HCT116 (cell line): Measurements from ENCODE around the gene MARCHF3. TPM values are rescaled to one million over a fixed set of nuclear protein-coding genes. Genes with fewer than 3 reads are reported as not detected.

Experiments used
- ATAC-seq: fragments of 200-7000 bp; cut with Tn5 transposase; 2 replicates; pipeline ENCODE4 v1.9.1; 2020; ENCODE audit warnings: mild to moderate bottlenecking, moderate library complexity
- BruUV-seq: library from RNA; stranded (reverse); fragments of 400-500 nt; replicated peaks from 2 replicates; lab custom pipeline; 2021; lab: Mats Ljungman, UMichigan
- CTCF ChIA-PET: fragments of 300-600 bp; sonication (Branson Sonifier 250); formaldehyde crosslinking; loops from one replicate; lab custom pipeline; 2021; ENCODE audit warnings: antibody characterized with exemption; lab: Charles Lee
- POLR2A ChIA-PET: fragments of 300-600, 350-600 bp; sonication (Branson Sonifier 250); formaldehyde crosslinking; loops from one replicate; lab custom pipeline; 2021; ENCODE audit warnings: antibody characterized with exemption; lab: Charles Lee
- RAD21 ChIA-PET, 2 experiments: fragments of 300-600 bp; sonication (Branson Sonifier 250); formaldehyde crosslinking; loops; one replicate each; lab custom pipeline; 2023; ENCODE audit warnings: low total read pairs in 2 of 2; ENCODE audit not compliant: uncharacterized antibody in 2 of 2, unreplicated experiment in 2 of 2, low non-redundant PET in 1 of 2; lab: Charles Lee
- DNase-seq: peaks from one replicate; pipeline ENCODE4 v3.0.0-alpha.2; 2010; ENCODE audit warnings: low read depth, low spot score
- H2AFZ ChIP-seq: fragments of 200-600 bp; shearing (Covaris generic), sonication (generic); 2 replicates; pipeline ENCODE4 v1.6.1; 2017; ENCODE audit warnings: low read depth, mixed run types, mixed read lengths, antibody characterized with exemption, low read length; ENCODE audit not compliant: poor library complexity, severe bottlenecking
- H3K27ac ChIP-seq: 2 replicates; pipeline ENCODE4 v1.5.1; 2012; ENCODE audit warnings: low read depth, low read length
- H3K27me3 ChIP-seq: fragments of 200-600 bp; sonication (generic); 2 replicates; pipeline ENCODE4 v1.6.1; 2016; ENCODE audit warnings: mixed run types, low read length, mixed read lengths; ENCODE audit not compliant: insufficient read depth
- H3K36me3 ChIP-seq, 2 experiments: fragments of 200-500 bp in 1 of 2; fragments of 200-600 bp in 1 of 2; sonication (Bioruptor generic) in 1 of 2; sonication (generic) in 1 of 2; 2 replicates each; pipeline versions ENCODE4 v1.5.1 to v1.6.1; 2014 to 2016; ENCODE audit warnings: low read length in 2 of 2, inconsistent platforms in 1 of 2, mixed read lengths in 1 of 2, mixed run types in 1 of 2; ENCODE audit not compliant: insufficient read depth in 2 of 2, control insufficient read depth in 1 of 2
- H3K4me1 ChIP-seq, 2 experiments: fragments of 200-600 bp in 1 of 2; sonication (generic) in 1 of 2; 2 replicates each; pipeline versions ENCODE4 v1.5.1 to v1.6.1; 2012 to 2017; ENCODE audit warnings: low read length in 2 of 2, inconsistent platforms in 1 of 2, mild to moderate bottlenecking in 1 of 2, mixed read lengths in 1 of 2, mixed run types in 1 of 2, moderate library complexity in 1 of 2; ENCODE audit not compliant: insufficient read depth in 2 of 2, control insufficient read depth in 1 of 2
- H3K4me2 ChIP-seq: fragments of 200-600 bp; sonication (generic); 2 replicates; pipeline ENCODE4 v1.6.1; 2017; ENCODE audit warnings: mixed run types, low read length, mixed read lengths
- H3K4me3 ChIP-seq, 2 experiments: fragments of 200-600 bp in 1 of 2; sonication (generic) in 1 of 2; replicated peaks in 1 of 2; 2 replicates each; pipeline ENCODE4 v1.5.1; 2011 to 2016; ENCODE audit warnings: low read length in 2 of 2, control low read depth in 1 of 2, low read depth in 1 of 2, mild to moderate bottlenecking in 1 of 2, mixed read lengths in 1 of 2, mixed run types in 1 of 2
- H3K79me2 ChIP-seq: fragments of 200-600 bp; sonication (generic); 2 replicates; pipeline ENCODE4 v1.6.1; 2017; ENCODE audit warnings: mild to moderate bottlenecking, mixed run types, low read length, moderate library complexity, mixed read lengths; ENCODE audit not compliant: insufficient read depth
- H3K9ac ChIP-seq: fragments of 200-600 bp; sonication (generic); 2 replicates; pipeline ENCODE4 v1.6.1; 2016; ENCODE audit warnings: low read length, mixed read lengths
- H3K9me2 ChIP-seq: fragments of 200-600 bp; sonication (generic), shearing (Covaris generic); 2 replicates; pipeline ENCODE4 v1.6.1; 2017; ENCODE audit warnings: mixed run types, mild to moderate bottlenecking, moderate library complexity; ENCODE audit not compliant: insufficient read depth
- H3K9me3 ChIP-seq, 2 experiments: fragments of 200-500 bp in 1 of 2; fragments of 200-600 bp in 1 of 2; sonication (Bioruptor generic) in 1 of 2; sonication (generic) in 1 of 2; 2 replicates each; pipeline ENCODE4 v1.6.1; 2014 to 2017; ENCODE audit warnings: low read length in 2 of 2, mixed read lengths in 2 of 2, inconsistent platforms in 1 of 2, low read depth in 1 of 2, mild to moderate bottlenecking in 1 of 2, mixed run types in 1 of 2, moderate library complexity in 1 of 2; ENCODE audit not compliant: control insufficient read depth in 1 of 2, insufficient read depth in 1 of 2
- H4K20me1 ChIP-seq: fragments of 200-600 bp; sonication (generic), shearing (Covaris generic); 2 replicates; pipeline ENCODE4 v1.6.1; 2017; ENCODE audit warnings: mixed run types, mild to moderate bottlenecking, moderate library complexity; ENCODE audit not compliant: insufficient read depth
- CBX3 ChIP-seq: IDR thresholded peaks from 2 replicates; pipeline ENCODE4 v1.6.1; 2012; ENCODE audit warnings: low read depth
- CEBPB ChIP-seq: IDR thresholded peaks from 2 replicates; pipeline ENCODE4 v1.6.1; 2012; ENCODE audit warnings: low read depth
- CTCF ChIP-seq, 3 experiments: fragments of 200-600 bp in 1 of 3; sonication (generic) in 1 of 3; IDR thresholded peaks in 2 of 3; conservative IDR thresholded peaks in 1 of 3; 2 replicates each; pipeline ENCODE4 v1.5.1; 2012 to 2017; ENCODE audit warnings: low read depth in 2 of 3, low read length in 2 of 3, antibody characterized with exemption in 1 of 3, borderline replicate concordance in 1 of 3, control low read depth in 1 of 3, mild to moderate bottlenecking in 1 of 3, mixed read lengths in 1 of 3, mixed run types in 1 of 3, moderate library complexity in 1 of 3; ENCODE audit not compliant: insufficient read depth in 1 of 3
- ELF1 ChIP-seq: IDR thresholded peaks from 2 replicates; pipeline ENCODE4 v1.6.1; 2012; ENCODE audit warnings: low read depth, borderline replicate concordance
- EZH2phosphoT487 ChIP-seq: fragments of 200-600 bp; IDR thresholded peaks from 2 replicates; pipeline ENCODE4 v1.6.1; 2018; ENCODE audit warnings: antibody characterized with exemption, borderline replicate concordance
- JUND ChIP-seq: IDR thresholded peaks from 2 replicates; pipeline ENCODE4 v1.6.1; 2012
- POLR2A ChIP-seq: IDR thresholded peaks from 2 replicates; pipeline ENCODE4 v1.7.0; 2011; ENCODE audit warnings: borderline replicate concordance; ENCODE audit not compliant: insufficient read depth, insufficient read length; ENCODE audit errors: extremely low read depth
- POLR2AphosphoS5 ChIP-seq: IDR thresholded peaks from 2 replicates; pipeline ENCODE4 v1.6.1; 2011; ENCODE audit warnings: mild to moderate bottlenecking, low read depth, low read length, moderate library complexity
- RAD21 ChIP-seq: IDR thresholded peaks from 2 replicates; pipeline ENCODE4 v1.6.1; 2012; ENCODE audit warnings: low read depth, mild to moderate bottlenecking
- SP1 ChIP-seq: IDR thresholded peaks from 2 replicates; pipeline ENCODE4 v1.6.1; 2012; ENCODE audit warnings: low read depth
- SRF ChIP-seq: IDR thresholded peaks from 2 replicates; pipeline ENCODE4 v1.6.1; 2012; ENCODE audit warnings: low read depth
- TCF7L2 ChIP-seq: IDR thresholded peaks from 2 replicates; pipeline ENCODE4 v1.7.0; 2011; ENCODE audit warnings: borderline replicate concordance, inconsistent platforms; ENCODE audit not compliant: insufficient read depth, insufficient read length; ENCODE audit errors: extremely low read depth
- YY1 ChIP-seq: IDR thresholded peaks from 2 replicates; pipeline ENCODE4 v1.6.1; 2011; ENCODE audit warnings: low read length, low read depth, moderate library complexity, mild to moderate bottlenecking; ENCODE audit not compliant: insufficient replicate concordance; ENCODE audit errors: extremely low read depth
- ZFX ChIP-seq: fragments of 450-650 bp; IDR thresholded peaks from 2 replicates; pipeline ENCODE4 v1.6.1; 2017
- ZNF274 ChIP-seq: fragments of 200-500 bp; sonication (Bioruptor generic); IDR thresholded peaks from 2 replicates; pipeline ENCODE4 v1.6.1; 2014; ENCODE audit warnings: mild to moderate bottlenecking, low read depth, low read length, inconsistent platforms
- intact Hi-C: fragments of 100-400 bp; cut with micrococcal nuclease; formaldehyde crosslinking; loops from 2 replicates; pipeline ENCODE4 v1.10.0; 2022
- total RNA-seq: library from RNA; stranded (reverse); gene quantifications from one replicate; pipeline ENCODE4 v1.2.1, GENCODE V29; 2021; ENCODE audit not compliant: unreplicated experiment

The MARCHF3 gene
- total RNA-seq, 1 experiment from 2014 or later, result 2.3 TPM

- Histone ChIP-seq H3K9ac (no peak overlapping the region), H3K9me2 (no peaks in the 10 kb centered on the region), H3K4me3 (no peak overlapping the region), H3K4me2 (no peak overlapping the region), H3K27ac (no peak overlapping the region), H3K27me3 (no peaks in the 10 kb centered on the region), H3K4me1 (no peaks in the 10 kb centered on the region), H3K79me2 (no peaks in the 10 kb centered on the region), H2AFZ (no peak overlapping the region), H4K20me1 (no peaks in the 10 kb centered on the region), H3K9me3 (no peaks in the 10 kb centered on the region), H3K36me3 (no peaks in the 10 kb centered on the region; a peak in 2 of 4 replicates)
- intact Hi-C loops, result no loop called here
- ATAC-seq (no peak), DNase-seq (no peak)
- ChIA-PET POLR2A (no interaction called here), RAD21 (no interaction called here), CTCF (no interaction called here)
- no TSS peak for BruUV-seq
- TF ChIP-seq RAD21, result no peak
- no peak for TF ChIP-seq ZNF274
- no peak for TF ChIP-seq ELF1
- TF ChIP-seq CEBPB, result no peak
- no peak for TF ChIP-seq TCF7L2
- no peak for TF ChIP-seq JUND
- no peak for TF ChIP-seq CBX3
- TF ChIP-seq SRF, result no peak
- no peak for TF ChIP-seq SP1
- TF ChIP-seq EZH2phosphoT487, result no peak
- no peak for TF ChIP-seq YY1
- TF ChIP-seq POLR2A, result no peak
- no peak for TF ChIP-seq ZFX
- TF ChIP-seq POLR2AphosphoS5, result no peak
- no peak for TF ChIP-seq CTCF (IDR thresholded peaks at IDR 0.05 in 2 of 3, conservative IDR thresholded peaks at IDR 0.05 in 1 of 3; ENCODE audit: borderline replicate concordance in 1 of 3, insufficient read depth in 1 of 3, low read depth in 2 of 3, low read length in 2 of 3)
Measured at GRCh38 chr5:126863402-126863801, 167.0 kb downstream of the MARCHF3 start.
